Endothelial cell of umbilical vein (primary cell): ENCODE data around the gene THOC5. TPM values are rescaled to one million over a fixed set of nuclear protein-coding genes. Genes with fewer than 3 reads are reported as not detected.

Experiments
- BruUV-seq: library from RNA; stranded (reverse); fragments of 400-500 nt; replicated peaks from 2 replicates; lab custom pipeline; 2021; lab: Mats Ljungman, UMichigan
- CTCF ChIA-PET: fragments of 300-600, 350-600 bp; sonication (Branson Sonifier 250); formaldehyde crosslinking; loops from one replicate; lab custom pipeline; 2021; ENCODE audit warnings: antibody characterized with exemption, inconsistent platforms; lab: Charles Lee
- POLR2A ChIA-PET: fragments of 300-600, 350-600 bp; sonication (Branson Sonifier 250); formaldehyde crosslinking; loops from one replicate; lab custom pipeline; 2021; ENCODE audit warnings: antibody characterized with exemption, inconsistent platforms; lab: Charles Lee
- DNase-seq: peaks from one replicate; pipeline ENCODE4 v3.0.0-alpha.2; 2011; ENCODE audit warnings: low read depth, low spot score
- FAIRE-seq: peaks from 2 replicates; lab custom pipeline; 2011; peaks lifted over from hg19 to GRCh38; lab: Jason Lieb, UNC
- H2AFZ ChIP-seq: 2 replicates; pipeline ENCODE4 v1.6.0; 2012; ENCODE audit warnings: low read depth, low read length, control low read depth, inconsistent platforms
- H3K27ac ChIP-seq: 2 replicates; pipeline ENCODE4 v1.5.1; 2011; ENCODE audit warnings: low read depth, mild to moderate bottlenecking, control low read depth, low read length, moderate library complexity; ENCODE audit not compliant: insufficient read depth
- H3K27me3 ChIP-seq, 2 experiments: 2 replicates each; pipeline versions ENCODE4 v1.6.0 to v1.6.1; 2011; ENCODE audit warnings: low read length in 2 of 2, mixed read lengths in 1 of 2; ENCODE audit not compliant: control insufficient read depth in 2 of 2, insufficient read depth in 2 of 2
- H3K36me3 ChIP-seq, 2 experiments: 2 replicates in 1 of 2; 3 replicates in 1 of 2; pipeline ENCODE4 v1.5.1; 2011; ENCODE audit warnings: low read length in 2 of 2, mild to moderate bottlenecking in 1 of 2, moderate library complexity in 1 of 2; ENCODE audit not compliant: control insufficient read depth in 2 of 2, insufficient read depth in 2 of 2; ENCODE audit errors: extremely low read depth in 1 of 2
- H3K4me1 ChIP-seq: 3 replicates; pipeline ENCODE4 v1.5.1; 2011; ENCODE audit warnings: mild to moderate bottlenecking, low read length; ENCODE audit not compliant: control insufficient read depth, insufficient read depth; ENCODE audit errors: extremely low read depth
- H3K4me2 ChIP-seq: 2 replicates; pipeline ENCODE4 v1.6.1; 2011; ENCODE audit warnings: low read length, control low read depth, mixed read lengths; ENCODE audit not compliant: insufficient read depth
- H3K4me3 ChIP-seq, 3 experiments: fragments of 200-600 bp in 1 of 3; sonication (generic), shearing (Covaris generic) in 1 of 3; replicated peaks in 1 of 3; 2 replicates each; pipeline ENCODE4 v1.5.1; 2011 to 2016; ENCODE audit warnings: control low read depth in 3 of 3, low read length in 3 of 3, mild to moderate bottlenecking in 2 of 3, inconsistent platforms in 1 of 3, low read depth in 1 of 3, moderate library complexity in 1 of 3; ENCODE audit not compliant: insufficient read depth in 1 of 3
- H3K79me2 ChIP-seq: 2 replicates; pipeline ENCODE4 v1.6.0; 2012; ENCODE audit warnings: low read length, inconsistent platforms; ENCODE audit not compliant: control insufficient read depth, insufficient read depth
- H3K9ac ChIP-seq: replicated peaks from 2 replicates; pipeline ENCODE3; 2011; ENCODE audit warnings: low read length, control low read depth; ENCODE audit not compliant: insufficient read depth; ENCODE audit errors: extremely low read depth
- H3K9me1 ChIP-seq: replicated peaks from 3 replicates; pipeline ENCODE4 v1.6.0; 2011; ENCODE audit warnings: mild to moderate bottlenecking, low read length; ENCODE audit not compliant: control insufficient read depth, insufficient read depth; ENCODE audit errors: extremely low read depth
- H3K9me3 ChIP-seq: replicated peaks from 2 replicates; pipeline ENCODE4 v1.5.1; 2012; ENCODE audit warnings: low read length, inconsistent platforms; ENCODE audit not compliant: control insufficient read depth, insufficient read depth
- H4K20me1 ChIP-seq: replicated peaks from 2 replicates; pipeline ENCODE3; 2011; ENCODE audit warnings: mild to moderate bottlenecking, low read length; ENCODE audit not compliant: control insufficient read depth, insufficient read depth; ENCODE audit errors: extremely low read depth
- CTCF ChIP-seq, 2 donors: IDR thresholded peaks; 1 replicate in 1 of 2; 2 replicates in 1 of 2; pipeline ENCODE4 v1.5.1; 2011; ENCODE audit warnings: low read length in 2 of 2, mild to moderate bottlenecking in 2 of 2, moderate library complexity in 2 of 2, control low read depth in 1 of 2, inconsistent platforms in 1 of 2, low read depth in 1 of 2; ENCODE audit not compliant: insufficient read depth in 1 of 2; ENCODE audit errors: extremely low read depth in 1 of 2
- EZH2 ChIP-seq: IDR thresholded peaks from 2 replicates; pipeline ENCODE4 v1.6.1; 2012; ENCODE audit warnings: borderline replicate concordance, low read depth, mild to moderate bottlenecking, moderate library complexity, low read length, inconsistent platforms; ENCODE audit not compliant: severe bottlenecking
- FOS ChIP-seq: IDR thresholded peaks from 2 replicates; pipeline ENCODE4 v1.6.1; 2011; ENCODE audit warnings: mild to moderate bottlenecking, low read length, moderate library complexity, borderline replicate concordance; ENCODE audit not compliant: insufficient read depth
- GATA2 ChIP-seq: IDR thresholded peaks from 2 replicates; pipeline ENCODE4 v1.7.0; 2011; ENCODE audit warnings: low read depth, mild to moderate bottlenecking, moderate library complexity, mixed read lengths, low read length; ENCODE audit not compliant: insufficient read length, insufficient read depth
- JUN ChIP-seq: IDR thresholded peaks from 2 replicates; pipeline ENCODE4 v1.6.1; 2011; ENCODE audit warnings: borderline replicate concordance, low read depth; ENCODE audit not compliant: insufficient read length, insufficient read depth
- MYC ChIP-seq: IDR thresholded peaks from one replicate; pipeline ENCODE4 v1.6.1; 2011; ENCODE audit warnings: mild to moderate bottlenecking, low read depth, low read length
- POLR2A ChIP-seq: IDR thresholded peaks from 2 replicates; pipeline ENCODE4 v1.6.1; 2012; ENCODE audit warnings: low read depth, mild to moderate bottlenecking, control low read depth, low read length
- POLR2AphosphoS5 ChIP-seq: IDR thresholded peaks from 2 replicates; pipeline ENCODE4 v1.6.1; 2012; ENCODE audit warnings: low read depth, mild to moderate bottlenecking, control low read depth, low read length, moderate library complexity; ENCODE audit not compliant: insufficient read depth
- dilution Hi-C: fragments of 300-500 bp; cut with MboI; formaldehyde crosslinking; loops from one replicate; pipeline ENCODE4 v1.15.0; 2019; ENCODE audit warnings: low sequenced_read_pairs; ENCODE audit not compliant: extremely low pct_ligation_motif_present
- intact Hi-C: fragments of 100-400 bp; cut with micrococcal nuclease; formaldehyde crosslinking; loops from one replicate; pipeline ENCODE4 v1.10.0; 2022
- polyA plus RNA-seq, 4 experiments: library from polyadenylated mRNA; depleted of rRNA in 3 of 4; stranded (reverse) in 3 of 4; unstranded in 1 of 4; fragments of >200 nt; gene quantifications; 2 replicates each; pipeline versions ENCODE4 v1.2.1 to v1.2.3, GENCODE V29; 2011 to 2012; ENCODE audit warnings: missing spikeins in 1 of 4
- total RNA-seq: library from RNA; stranded (reverse); gene quantifications from 2 replicates; pipeline ENCODE4 v1.2.3, GENCODE V29; 2021
- TF ChIP-seq, protein P1 (sequence below): IDR thresholded peaks from 2 replicates; pipeline ENCODE4 v1.6.1; 2011; ENCODE audit not compliant: insufficient read depth, insufficient read length

The THOC5 gene
- total and polyA plus RNA-seq, 2 donors (not counting 3 experiments of a cell fraction or from before 2014, with no cell fraction given), result 35.0 to 82.9 TPM

DNA sequence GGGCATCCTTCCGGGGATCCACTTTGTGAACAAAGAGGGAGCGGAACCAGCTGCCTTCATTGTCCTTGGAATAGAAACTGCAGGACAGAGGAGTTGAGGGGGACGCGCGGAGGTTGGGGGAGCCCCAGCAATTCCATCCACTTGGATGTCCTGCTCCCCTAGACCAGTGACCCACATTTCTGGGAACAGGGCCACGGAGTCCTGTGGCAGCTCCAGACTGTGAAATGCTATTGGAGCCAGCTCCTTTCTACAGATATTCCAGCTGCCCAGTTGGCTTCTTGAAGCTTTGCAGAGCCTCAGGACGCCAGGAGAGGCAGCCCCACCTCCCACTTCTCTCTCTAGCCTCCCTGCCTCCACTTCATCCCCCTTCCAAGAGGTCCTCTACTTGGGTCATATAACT is 16.9 kb upstream of the THOC5 start:
- H3K4me2 ChIP-seq, result no peak overlapping the region

More for the DNA sequence above, 16.9 kb upstream of the THOC5 start:
- dilution Hi-C loops (no loop called here), intact Hi-C loops (no loop called here)
- no peak overlapping the region for H3K27ac ChIP-seq
- no peak overlapping the region for H2AFZ ChIP-seq
- no peaks in the 10 kb centered on the region for H3K79me2 ChIP-seq
- H3K36me3 ChIP-seq, result peaks cover 6 to 7% of the 10 kb centered on the region in 2 experiments
- no peaks in the 10 kb centered on the region for H3K9me1 ChIP-seq
- no TSS peak for BruUV-seq
- CTCF ChIA-PET, result no interaction called here
- no peak overlapping the region for H3K9ac ChIP-seq
- H4K20me1 ChIP-seq, result no peaks in the 10 kb centered on the region
- no peaks in the 10 kb centered on the region for H3K4me1 ChIP-seq
- TF ChIP-seq FOS, result no peak
- TF ChIP-seq POLR2A, result no peak
- TF ChIP-seq GATA2, result no peak
- no peak for TF ChIP-seq EZH2
- no peak for TF ChIP-seq POLR2AphosphoS5
- TF ChIP-seq CTCF (IDR thresholded peaks at IDR 0.05; ENCODE audit: extremely low read depth in 1 of 2, insufficient read depth in 1 of 2, low read depth in 1 of 2, low read length in 2 of 2), result no peak
- TF ChIP-seq, protein P1, sequence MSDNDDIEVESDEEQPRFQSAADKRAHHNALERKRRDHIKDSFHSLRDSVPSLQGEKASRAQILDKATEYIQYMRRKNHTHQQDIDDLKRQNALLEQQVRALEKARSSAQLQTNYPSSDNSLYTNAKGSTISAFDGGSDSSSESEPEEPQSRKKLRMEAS, result no peak
- TF ChIP-seq JUN, result no peak
- no peak for TF ChIP-seq MYC
- H3K9me3 ChIP-seq, result no peaks in the 10 kb centered on the region
- POLR2A ChIA-PET, result no interaction called here
- no peaks in the 10 kb centered on the region for H3K27me3 ChIP-seq
- DNase-seq (no peak), FAIRE-seq (no peak)
- H3K4me3 ChIP-seq, result no peak overlapping the region
